HepG2 (cell line): ENCODE data around the gene FPGS. TPM values are rescaled to one million over a fixed set of nuclear protein-coding genes. Genes with fewer than 3 reads are reported as not detected.

Experiments
- AHR ChIP-seq: IDR thresholded peaks from 2 replicates; pipeline ENCODE4 v1.6.1; 2018; ENCODE audit warnings: missing genetic modification reagents, missing compliant biosample characterization
- ATF7 ChIP-seq, 2 experiments: fragments of 450-650 bp in 1 of 2; sonication (generic) in 1 of 2; formaldehyde crosslinking in 1 of 2; IDR thresholded peaks; 2 replicates each; pipeline versions ENCODE4 v1.4.0 to v1.6.1; 2016 to 2020; ENCODE audit warnings: antibody characterized with exemption in 1 of 2, mild to moderate bottlenecking in 1 of 2, missing genetic modification reagents in 1 of 2
- DPF2 ChIP-seq: sonication (generic); formaldehyde crosslinking; IDR thresholded peaks from 2 replicates; pipeline ENCODE4 v1.4.0; 2020; ENCODE audit warnings: mild to moderate bottlenecking, low read depth, missing genetic modification reagents, borderline replicate concordance
- FOXK2 ChIP-seq: fragments of 450-650 bp; IDR thresholded peaks from 2 replicates; pipeline ENCODE4 v1.6.1; 2016
- HIVEP1 ChIP-seq: sonication (generic); formaldehyde crosslinking; IDR thresholded peaks from 2 replicates; pipeline ENCODE4 v1.4.0; 2020; ENCODE audit warnings: mild to moderate bottlenecking, missing genetic modification reagents
- NCOR1 ChIP-seq: fragments of 200-600 bp; sonication (generic); IDR thresholded peaks from 2 replicates; pipeline ENCODE4 v1.7.0; 2017; ENCODE audit warnings: antibody characterized with exemption, low read length, borderline replicate concordance
- RCOR2 ChIP-seq: IDR thresholded peaks from 2 replicates; pipeline ENCODE4 v1.6.1; 2016; ENCODE audit warnings: missing biosample characterization, missing genetic modification reagents
- RFX5 ChIP-seq: IDR thresholded peaks from 2 replicates; pipeline ENCODE4 v1.6.1; 2011; ENCODE audit warnings: low read depth, low read length, improper control_type of control experiment
- SCMH1 ChIP-seq: sonication (generic); formaldehyde crosslinking; IDR thresholded peaks from 2 replicates; pipeline ENCODE4 v1.9.0; 2021; ENCODE audit warnings: missing genetic modification reagents, mild to moderate bottlenecking, borderline replicate concordance
- TBX3 ChIP-seq: fragments of 450-650 bp; IDR thresholded peaks from 2 replicates; pipeline ENCODE4 v1.6.1; 2017; ENCODE audit warnings: antibody characterized with exemption, mild to moderate bottlenecking, inconsistent platforms, borderline replicate concordance
- TEAD2 ChIP-seq: sonication (generic); formaldehyde crosslinking; IDR thresholded peaks from 2 replicates; pipeline ENCODE4 v1.9.0; 2021; ENCODE audit warnings: missing genetic modification reagents
- ZBTB7A ChIP-seq: sonication (generic); formaldehyde crosslinking; IDR thresholded peaks from 2 replicates; pipeline ENCODE4 v1.8.0; 2022; ENCODE audit warnings: mild to moderate bottlenecking, missing genetic modification reagents
- ZKSCAN1 ChIP-seq: fragments of 150-350 bp; IDR thresholded peaks from 2 replicates; pipeline ENCODE4 v1.6.1; 2014; ENCODE audit warnings: low read length
- ZNF101 ChIP-seq: sonication (generic); formaldehyde crosslinking; IDR thresholded peaks from 2 replicates; pipeline ENCODE4 v1.4.0; 2020; ENCODE audit warnings: mild to moderate bottlenecking, low read depth, missing genetic modification reagents, borderline replicate concordance
- ZNF276 ChIP-seq: sonication (generic); formaldehyde crosslinking; IDR thresholded peaks from 2 replicates; pipeline ENCODE4 v1.4.0; 2020; ENCODE audit warnings: mild to moderate bottlenecking, low read depth, missing genetic modification reagents
- ZNF446 ChIP-seq: sonication (generic); formaldehyde crosslinking; IDR thresholded peaks from 2 replicates; pipeline ENCODE4 v1.5.0; 2020; ENCODE audit warnings: mild to moderate bottlenecking, missing genetic modification reagents
- ZNF546 ChIP-seq: sonication (generic); formaldehyde crosslinking; conservative IDR thresholded peaks from 2 replicates; pipeline ENCODE4 v1.8.1; 2023; ENCODE audit warnings: mild to moderate bottlenecking, missing genetic modification reagents
- ZNF615 ChIP-seq: sonication (generic); formaldehyde crosslinking; IDR thresholded peaks from 2 replicates; pipeline ENCODE4 v1.5.0; 2020; ENCODE audit warnings: mild to moderate bottlenecking, missing genetic modification reagents, borderline replicate concordance
- ZNF660 ChIP-seq: sonication (generic); formaldehyde crosslinking; IDR thresholded peaks from 2 replicates; pipeline ENCODE4 v1.5.1; 2020; ENCODE audit warnings: mild to moderate bottlenecking, low read depth, missing genetic modification reagents, borderline replicate concordance
- ZNF776 ChIP-seq: sonication (generic); formaldehyde crosslinking; IDR thresholded peaks from 2 replicates; pipeline ENCODE4 v1.4.0; 2020; ENCODE audit warnings: mild to moderate bottlenecking, missing genetic modification reagents
- polyA plus RNA-seq, 8 experiments: library from polyadenylated mRNA; depleted of rRNA in 3 of 8; stranded (reverse) in 7 of 8; unstranded in 1 of 8; fragments of >200 nt; fragmentation: Illumina TruSeq in 4 of 8; extraction: Trizol in 4 of 8; gene quantifications; 2 replicates each; pipeline versions ENCODE4 v1.2.1 to v1.2.3, GENCODE V29; 2011 to 2016; ENCODE audit warnings: low read depth in 4 of 8, missing spikeins in 1 of 8, mixed read lengths in 1 of 8; ENCODE audit not compliant: insufficient read depth in 1 of 8
- total RNA-seq, 5 experiments: library from RNA; depleted of rRNA; stranded (reverse); fragments of >200 nt; fragmentation: Illumina TruSeq; extraction: Trizol; gene quantifications; 2 replicates each; pipeline ENCODE4 v1.2.3, GENCODE V29; 2016; ENCODE audit warnings: low read depth in 1 of 5
- TF ChIP-seq, protein P1 (sequence below): sonication (generic); formaldehyde crosslinking; conservative IDR thresholded peaks from 2 replicates; pipeline ENCODE4 v1.4.0; 2020; ENCODE audit warnings: missing genetic modification reagents
- TF ChIP-seq, protein P2 (sequence below): sonication (generic); IDR thresholded peaks from 2 replicates; pipeline ENCODE4 v1.6.1; 2016; ENCODE audit warnings: low read depth, borderline replicate concordance
- TF ChIP-seq, protein P3 (sequence below): sonication (generic); formaldehyde crosslinking; IDR thresholded peaks from 2 replicates; pipeline ENCODE4 v1.8.1; 2023; ENCODE audit warnings: mild to moderate bottlenecking, inconsistent platforms, moderate library complexity, missing genetic modification reagents, borderline replicate concordance
- TF ChIP-seq, protein P4 (sequence below): sonication (generic); formaldehyde crosslinking; IDR thresholded peaks from 2 replicates; pipeline ENCODE4 v1.5.0; 2020; ENCODE audit warnings: missing genetic modification reagents
- TF ChIP-seq, protein P5 (sequence below): sonication (generic); formaldehyde crosslinking; IDR thresholded peaks from 2 replicates; pipeline ENCODE4 v1.4.0; 2020; ENCODE audit warnings: low read depth, mild to moderate bottlenecking, missing genetic modification reagents

The FPGS gene
- total and polyA plus RNA-seq, 2 of the 13 experiments (the other 11 are each of a cell fraction or from before 2014, with no cell fraction given): 35.6 to 36.8 TPM

- TF ChIP-seq ZNF101: no peak
- no peak for TF ChIP-seq ZNF615
- no peak for TF ChIP-seq RFX5
- no peak for TF ChIP-seq TBX3
- TF ChIP-seq ZNF276 (CRISPR knock-in tag): no peak
- no peak for TF ChIP-seq ZNF776 (CRISPR knock-in tag)
- no peak for TF ChIP-seq NCOR1
- TF ChIP-seq ZKSCAN1: no peak
- TF ChIP-seq ZNF546 (CRISPR knock-in tag): no peak
- TF ChIP-seq, protein P1, sequence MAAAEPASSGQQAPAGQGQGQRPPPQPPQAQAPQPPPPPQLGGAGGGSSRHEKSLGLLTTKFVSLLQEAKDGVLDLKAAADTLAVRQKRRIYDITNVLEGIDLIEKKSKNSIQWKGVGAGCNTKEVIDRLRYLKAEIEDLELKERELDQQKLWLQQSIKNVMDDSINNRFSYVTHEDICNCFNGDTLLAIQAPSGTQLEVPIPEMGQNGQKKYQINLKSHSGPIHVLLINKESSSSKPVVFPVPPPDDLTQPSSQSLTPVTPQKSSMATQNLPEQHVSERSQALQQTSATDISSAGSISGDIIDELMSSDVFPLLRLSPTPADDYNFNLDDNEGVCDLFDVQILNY: no peak
- TF ChIP-seq, protein P2, sequence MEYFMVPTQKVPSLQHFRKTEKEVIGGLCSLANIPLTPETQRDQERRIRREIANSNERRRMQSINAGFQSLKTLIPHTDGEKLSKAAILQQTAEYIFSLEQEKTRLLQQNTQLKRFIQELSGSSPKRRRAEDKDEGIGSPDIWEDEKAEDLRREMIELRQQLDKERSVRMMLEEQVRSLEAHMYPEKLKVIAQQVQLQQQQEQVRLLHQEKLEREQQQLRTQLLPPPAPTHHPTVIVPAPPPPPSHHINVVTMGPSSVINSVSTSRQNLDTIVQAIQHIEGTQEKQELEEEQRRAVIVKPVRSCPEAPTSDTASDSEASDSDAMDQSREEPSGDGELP: no peak; the same call in 1 of the 2 replicates
- TF ChIP-seq, protein P3, sequence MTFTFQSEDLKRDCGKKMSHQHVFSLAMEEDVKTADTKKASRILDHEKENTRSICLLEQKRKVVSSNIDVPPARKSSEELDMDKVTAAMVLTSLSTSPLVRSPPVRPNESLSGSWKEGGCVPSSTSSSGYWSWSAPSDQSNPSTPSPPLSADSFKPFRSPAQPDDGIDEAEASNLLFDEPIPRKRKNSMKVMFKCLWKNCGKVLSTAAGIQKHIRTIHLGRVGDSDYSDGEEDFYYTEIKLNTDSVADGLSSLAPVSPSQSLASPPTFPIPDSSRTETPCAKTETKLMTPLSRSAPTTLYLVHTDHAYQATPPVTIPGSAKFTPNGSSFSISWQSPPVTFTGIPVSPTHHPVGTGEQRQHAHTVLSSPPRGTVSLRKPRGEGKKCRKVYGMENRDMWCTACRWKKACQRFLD: no peak
- TF ChIP-seq ZNF660 (CRISPR knock-in tag): no peak
- TF ChIP-seq FOXK2: no peak
- TF ChIP-seq, protein P4, sequence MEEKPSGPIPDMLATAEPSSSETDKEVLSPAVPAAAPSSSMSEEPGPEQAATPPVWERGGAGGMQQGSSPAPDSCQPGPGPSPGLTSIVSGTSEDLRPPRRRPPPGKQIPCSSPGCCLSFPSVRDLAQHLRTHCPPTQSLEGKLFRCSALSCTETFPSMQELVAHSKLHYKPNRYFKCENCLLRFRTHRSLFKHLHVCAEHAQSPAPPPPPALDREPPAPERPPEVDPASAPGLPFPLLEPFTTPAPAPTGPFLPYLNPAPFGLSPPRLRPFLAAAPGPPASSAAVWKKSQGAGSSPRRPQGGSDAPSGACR (CRISPR knock-in tag): no peak
- no peak for TF ChIP-seq ATF7 (IDR thresholded peaks at IDR 0.05)
- no peak for TF ChIP-seq ATF7 (CRISPR knock-in tag; IDR thresholded peaks at IDR 0.05)
- TF ChIP-seq, protein P5, sequence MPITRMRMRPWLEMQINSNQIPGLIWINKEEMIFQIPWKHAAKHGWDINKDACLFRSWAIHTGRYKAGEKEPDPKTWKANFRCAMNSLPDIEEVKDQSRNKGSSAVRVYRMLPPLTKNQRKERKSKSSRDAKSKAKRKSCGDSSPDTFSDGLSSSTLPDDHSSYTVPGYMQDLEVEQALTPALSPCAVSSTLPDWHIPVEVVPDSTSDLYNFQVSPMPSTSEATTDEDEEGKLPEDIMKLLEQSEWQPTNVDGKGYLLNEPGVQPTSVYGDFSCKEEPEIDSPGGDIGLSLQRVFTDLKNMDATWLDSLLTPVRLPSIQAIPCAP (CRISPR knock-in tag): no peak
- TF ChIP-seq ZBTB7A (CRISPR knock-in tag): 0 out of 2 replicates have a peak, but pooled peaks have one; percentile 36
- TF ChIP-seq HIVEP1 (CRISPR knock-in tag): no peak
- TF ChIP-seq ZNF446 (CRISPR knock-in tag): no peak
- no peak for TF ChIP-seq DPF2 (CRISPR knock-in tag)
- no peak for TF ChIP-seq SCMH1 (CRISPR knock-in tag)
- TF ChIP-seq RCOR2: no peak
- TF ChIP-seq AHR (CRISPR knock-in tag): no peak
- no peak for TF ChIP-seq TEAD2 (CRISPR knock-in tag)
Observed at GRCh38 chr9:127838375-127839078, 35.8 kb downstream of the FPGS start (continued).
